ENCODE results near the gene JPH2.

DNA sequence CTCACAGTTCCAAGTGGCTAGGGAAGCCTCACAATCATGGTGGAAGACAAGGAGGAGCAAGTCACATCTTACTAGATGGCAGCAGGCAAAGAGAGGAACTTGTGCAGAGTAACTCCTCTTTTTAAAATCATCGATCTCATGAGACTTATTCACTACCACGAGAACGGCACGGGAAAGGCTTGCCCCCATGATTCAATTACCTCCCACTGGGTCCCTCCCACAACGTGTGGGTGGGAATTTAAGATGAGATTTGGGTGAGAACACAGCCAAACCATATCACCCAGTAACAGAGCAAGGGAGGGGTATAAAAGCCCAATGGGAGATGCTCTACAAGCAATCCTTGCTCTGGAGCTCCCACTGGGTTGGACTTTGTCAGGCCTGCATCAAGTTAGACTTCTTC lies 80.4 kb downstream of the JPH2 start:
- TF ChIP-seq POLR2AphosphoS5 (IDR thresholded peaks at IDR 0.05) (no peak), POLR2A (IDR thresholded peaks at IDR 0.05) (no peak), EP300 (IDR thresholded peaks at IDR 0.05) (no peak)
- TF ChIP-seq, protein P1, sequence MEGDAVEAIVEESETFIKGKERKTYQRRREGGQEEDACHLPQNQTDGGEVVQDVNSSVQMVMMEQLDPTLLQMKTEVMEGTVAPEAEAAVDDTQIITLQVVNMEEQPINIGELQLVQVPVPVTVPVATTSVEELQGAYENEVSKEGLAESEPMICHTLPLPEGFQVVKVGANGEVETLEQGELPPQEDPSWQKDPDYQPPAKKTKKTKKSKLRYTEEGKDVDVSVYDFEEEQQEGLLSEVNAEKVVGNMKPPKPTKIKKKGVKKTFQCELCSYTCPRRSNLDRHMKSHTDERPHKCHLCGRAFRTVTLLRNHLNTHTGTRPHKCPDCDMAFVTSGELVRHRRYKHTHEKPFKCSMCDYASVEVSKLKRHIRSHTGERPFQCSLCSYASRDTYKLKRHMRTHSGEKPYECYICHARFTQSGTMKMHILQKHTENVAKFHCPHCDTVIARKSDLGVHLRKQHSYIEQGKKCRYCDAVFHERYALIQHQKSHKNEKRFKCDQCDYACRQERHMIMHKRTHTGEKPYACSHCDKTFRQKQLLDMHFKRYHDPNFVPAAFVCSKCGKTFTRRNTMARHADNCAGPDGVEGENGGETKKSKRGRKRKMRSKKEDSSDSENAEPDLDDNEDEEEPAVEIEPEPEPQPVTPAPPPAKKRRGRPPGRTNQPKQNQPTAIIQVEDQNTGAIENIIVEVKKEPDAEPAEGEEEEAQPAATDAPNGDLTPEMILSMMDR (IDR thresholded peaks at IDR 0.05), result no peak
